Measurements from ENCODE around the gene SLC6A1.

SLC6A1 gene

GRCh38 chr3:11014253-11014652 lies 21.7 kb downstream of the SLC6A1 start:
- H3K4me3 ChIP-seq (ENCODE audit: low read depth, low read length): no peak overlapping the region
- TF ChIP-seq CTCF (IDR thresholded peaks at IDR 0.05; ENCODE audit: control insufficient read depth, extremely low read depth, insufficient read depth): no peak
- no peak for DNase-seq (ENCODE audit: low read depth)

GRCh38 chr3:11014752-11015151 lies 22.2 kb downstream of the SLC6A1 start:
- H3K4me3 ChIP-seq (ENCODE audit: low read depth, low read length): no peak overlapping the region
- no peak for TF ChIP-seq CTCF (IDR thresholded peaks at IDR 0.05; ENCODE audit: control insufficient read depth, extremely low read depth, insufficient read depth)
- DNase-seq (ENCODE audit: low read depth): no peak

GRCh38 chr3:11015369-11015768 lies 22.8 kb downstream of the SLC6A1 start:
- no peak for DNase-seq (ENCODE audit: low read depth)
- no peak for TF ChIP-seq CTCF (IDR thresholded peaks at IDR 0.05; ENCODE audit: control insufficient read depth, extremely low read depth, insufficient read depth)
- no peak overlapping the region for H3K4me3 ChIP-seq (ENCODE audit: low read depth, low read length)

GRCh38 chr3:11016727-11017126 lies 24.2 kb downstream of the SLC6A1 start:
- no peak overlapping the region for H3K4me3 ChIP-seq (ENCODE audit: low read depth, low read length)
- TF ChIP-seq CTCF (IDR thresholded peaks at IDR 0.05; ENCODE audit: control insufficient read depth, extremely low read depth, insufficient read depth): no peak
- DNase-seq (ENCODE audit: low read depth): no peak

- no peak for DNase-seq (ENCODE audit: low read depth)
- H3K4me3 ChIP-seq (ENCODE audit: low read depth, low read length): no peak overlapping the region
- TF ChIP-seq CTCF (IDR thresholded peaks at IDR 0.05; ENCODE audit: control insufficient read depth, extremely low read depth, insufficient read depth): no peak
These were observed 26.7 kb downstream of the SLC6A1 start for GRCh38 chr3:11019116-11019819.

GRCh38 chr3:11020764-11021163 lies 28.2 kb downstream of the SLC6A1 start:
- H3K4me3 ChIP-seq (ENCODE audit: low read depth, low read length): no peak overlapping the region
- TF ChIP-seq CTCF (IDR thresholded peaks at IDR 0.05; ENCODE audit: control insufficient read depth, extremely low read depth, insufficient read depth): no peak
- no peak for DNase-seq (ENCODE audit: low read depth)

- H3K4me3 ChIP-seq (ENCODE audit: low read depth, low read length): no peak overlapping the region
- no peak for DNase-seq (ENCODE audit: low read depth)
- no peak for TF ChIP-seq CTCF (IDR thresholded peaks at IDR 0.05; ENCODE audit: control insufficient read depth, extremely low read depth, insufficient read depth)
These were observed 29.1 kb downstream of the SLC6A1 start for GRCh38 chr3:11021611-11022011.
